Measurements from ENCODE around the gene FRMD8.

Gene FRMD8

DNA sequence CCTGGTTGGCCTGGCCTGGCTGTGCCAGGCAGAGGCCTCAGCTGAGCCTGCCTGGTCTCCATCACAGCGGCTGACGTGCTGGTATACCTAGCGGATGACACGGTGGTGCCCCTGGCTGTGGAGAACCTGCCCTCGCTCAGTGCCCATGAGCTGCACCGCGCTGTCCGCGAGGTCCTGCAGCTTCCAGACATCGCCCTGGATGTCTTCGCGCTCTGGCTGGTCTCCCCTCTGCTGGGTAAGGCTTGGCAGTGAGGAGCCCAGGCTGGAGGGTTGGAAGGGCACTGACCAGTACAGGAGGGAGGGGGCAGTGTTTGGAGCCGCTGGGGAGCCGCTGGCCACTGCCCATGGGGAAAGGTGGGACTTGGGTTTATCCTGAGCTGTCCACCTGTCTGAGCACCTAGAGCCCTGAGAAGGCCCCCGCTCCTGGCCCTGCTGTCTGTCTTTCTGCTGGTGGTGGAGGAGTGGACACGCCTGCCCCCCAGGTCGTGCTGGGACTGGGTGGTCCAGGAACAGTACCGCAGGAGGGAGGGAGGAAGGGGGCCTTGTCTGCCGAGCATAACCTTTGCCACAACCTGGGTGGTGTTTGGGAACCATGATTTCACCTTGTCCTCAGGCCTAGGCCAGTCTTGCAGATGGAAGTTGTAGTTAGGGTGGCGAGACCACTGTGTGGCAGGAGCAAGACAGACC, 3.0 kb downstream of the FRMD8 start:
- Histone ChIP-seq H3K27me3 (ENCODE audit: control insufficient read depth, insufficient read depth, low read length) (no peaks in the 10 kb centered on the region), H3K4me1 (ENCODE audit: control insufficient read depth, insufficient read depth, low read length) (peaks cover 27% of the 10 kb centered on the region), H3K4me3 (ENCODE audit: low read length) (no peak overlapping the region), H3K9me3 (ENCODE audit: control insufficient read depth, low read length) (no peaks in the 10 kb centered on the region), H3K9ac (ENCODE audit: low read length) (no peak overlapping the region), H3K36me3 (ENCODE audit: control insufficient read depth, insufficient read depth, low read length) (no peaks in the 10 kb centered on the region)

DNA sequence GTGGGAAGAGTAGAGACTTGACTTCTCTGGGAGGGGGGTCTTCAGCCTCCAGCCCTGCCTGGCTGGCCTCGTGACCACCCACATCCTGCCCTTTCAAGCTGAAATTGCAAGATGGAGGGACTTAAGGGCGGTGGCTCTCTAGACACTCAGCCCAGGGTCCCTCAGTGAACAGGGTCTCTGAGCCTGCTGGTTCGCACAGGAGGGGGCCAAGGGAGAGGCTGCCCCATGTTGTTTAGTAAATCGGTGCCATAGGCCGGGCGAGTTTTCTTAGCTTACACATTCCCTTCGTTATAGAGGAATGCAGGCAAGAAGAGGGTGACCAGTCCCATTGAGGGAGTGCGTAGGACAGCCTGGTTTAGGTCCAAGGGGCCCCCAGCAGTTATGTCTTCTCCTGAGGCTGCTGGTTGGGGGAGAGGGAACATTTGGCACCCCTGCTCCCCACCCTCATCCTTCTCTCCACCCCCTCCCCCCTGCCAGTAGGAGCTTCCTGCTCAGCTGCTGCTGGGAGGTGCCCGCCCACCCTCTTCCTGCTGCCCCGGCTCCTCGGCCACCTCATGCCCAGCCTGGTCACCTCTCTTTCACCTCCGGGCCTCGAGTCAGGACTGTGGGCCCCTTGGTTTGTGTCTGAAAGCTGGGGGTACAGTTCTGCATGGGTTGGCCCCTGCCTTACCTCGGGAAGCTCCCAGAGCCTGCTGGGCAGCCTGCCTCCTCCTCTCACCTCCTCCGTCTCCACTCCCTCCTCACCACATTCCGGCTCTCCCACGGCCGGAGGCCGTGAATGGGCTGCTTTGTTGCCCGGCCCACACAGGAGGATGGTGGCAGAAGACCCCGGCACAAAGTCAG, 3.9 kb downstream of the FRMD8 start:
- H3K36me3 ChIP-seq (ENCODE audit: control insufficient read depth, insufficient read depth, low read length), result no peaks in the 10 kb centered on the region
- H3K27me3 ChIP-seq (ENCODE audit: control insufficient read depth, insufficient read depth, low read length), result no peaks in the 10 kb centered on the region
- H3K4me1 ChIP-seq (ENCODE audit: control insufficient read depth, insufficient read depth, low read length), result peaks cover 27% of the 10 kb centered on the region
- H3K9ac ChIP-seq (ENCODE audit: low read length), result peak overlapping the region; percentile 22
- H3K4me3 ChIP-seq (ENCODE audit: low read length), result no peak overlapping the region
- H3K9me3 ChIP-seq (ENCODE audit: control insufficient read depth, low read length), result no peaks in the 10 kb centered on the region

DNA sequence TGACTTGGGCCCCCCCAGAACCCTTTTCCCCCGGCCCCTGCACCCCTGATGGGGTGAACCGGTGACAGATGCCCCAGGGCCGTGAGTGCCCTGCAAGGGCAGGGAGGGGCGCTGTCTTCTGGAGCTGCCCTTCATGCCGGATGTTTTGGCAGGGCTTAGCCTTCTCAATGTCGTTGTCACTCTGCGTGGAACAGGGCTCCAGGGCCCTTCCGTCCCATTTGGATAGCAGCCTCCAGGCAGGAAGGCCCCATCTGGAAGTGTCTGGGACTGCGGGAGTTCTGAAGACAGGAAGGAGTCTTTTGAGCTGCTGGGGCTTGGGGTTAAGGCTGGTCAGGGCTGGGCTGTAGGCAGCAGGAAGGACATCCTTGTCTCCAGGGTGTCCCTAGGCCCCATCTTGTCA, 4.6 kb downstream of the FRMD8 start:
- Histone ChIP-seq H3K27me3 (ENCODE audit: control insufficient read depth, insufficient read depth, low read length) (no peaks in the 10 kb centered on the region), H3K4me3 (ENCODE audit: low read length) (no peak overlapping the region), H3K9me3 (ENCODE audit: control insufficient read depth, low read length) (no peaks in the 10 kb centered on the region), H3K4me1 (ENCODE audit: control insufficient read depth, insufficient read depth, low read length) (peaks cover 25% of the 10 kb centered on the region), H3K36me3 (ENCODE audit: control insufficient read depth, insufficient read depth, low read length) (no peaks in the 10 kb centered on the region), H3K9ac (ENCODE audit: low read length) (peak overlapping the region; percentile 22)

DNA sequence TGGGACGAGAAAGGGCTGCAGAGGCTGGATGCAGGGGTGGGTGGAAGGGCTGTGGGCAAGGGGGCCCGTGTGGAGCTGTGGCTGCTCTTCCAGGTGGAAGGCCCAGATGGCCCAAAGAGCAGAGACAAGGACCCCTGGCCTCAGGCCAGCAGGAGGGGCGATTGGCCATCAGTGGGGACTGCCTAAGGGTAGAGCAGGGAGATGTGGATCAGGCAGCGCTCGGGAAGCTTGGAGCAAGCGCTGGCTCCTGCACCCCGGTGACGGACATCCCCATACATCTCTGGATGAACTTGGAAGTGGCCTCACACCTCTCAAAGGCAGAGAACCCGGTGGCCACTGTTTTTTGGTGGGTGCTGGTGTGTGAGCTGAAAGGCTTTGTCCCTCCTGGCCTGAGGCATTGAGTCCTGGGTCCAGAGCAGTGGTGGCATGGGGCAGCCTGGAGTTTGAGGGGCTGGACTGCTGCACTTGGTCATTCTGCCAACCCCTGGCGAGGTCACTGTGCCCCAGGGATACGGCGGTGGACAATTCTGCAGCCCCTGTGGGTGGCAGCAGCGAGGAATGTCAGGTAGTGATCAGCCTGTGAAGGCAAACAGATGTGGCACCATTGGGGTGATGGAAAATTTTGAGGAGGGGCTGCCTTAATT, 5.9 kb downstream of the FRMD8 start:
- Histone ChIP-seq H3K36me3 (ENCODE audit: control insufficient read depth, insufficient read depth, low read length) (no peaks in the 10 kb centered on the region), H3K27me3 (ENCODE audit: control insufficient read depth, insufficient read depth, low read length) (no peaks in the 10 kb centered on the region), H3K9ac (ENCODE audit: low read length) (no peak overlapping the region), H3K4me3 (ENCODE audit: low read length) (no peak overlapping the region), H3K4me1 (ENCODE audit: control insufficient read depth, insufficient read depth, low read length) (peaks cover 23% of the 10 kb centered on the region), H3K9me3 (ENCODE audit: control insufficient read depth, low read length) (no peaks in the 10 kb centered on the region)

DNA sequence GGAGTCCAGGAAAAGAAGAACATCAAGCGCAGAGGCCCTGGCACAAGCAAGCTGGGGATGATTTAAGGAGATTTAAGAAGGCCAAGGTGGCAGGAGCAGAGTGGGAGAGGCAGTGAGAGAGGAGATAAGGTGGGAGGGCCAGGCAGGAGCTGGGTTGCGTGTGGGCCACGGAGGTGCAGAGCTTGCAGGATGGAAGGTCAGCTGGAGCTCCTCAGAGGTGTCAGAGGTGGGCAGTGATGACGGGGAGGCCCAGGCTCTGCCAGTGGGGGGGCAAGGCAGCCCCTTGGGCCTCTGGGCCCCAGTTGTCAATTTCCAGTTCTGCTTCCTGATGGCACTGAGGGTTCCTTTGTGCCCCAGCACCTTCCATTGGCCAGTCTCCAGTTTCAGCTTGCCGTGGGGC, 6.5 kb downstream of the FRMD8 start:
- H3K9me3 ChIP-seq (ENCODE audit: control insufficient read depth, low read length), result no peaks in the 10 kb centered on the region
- H3K4me1 ChIP-seq (ENCODE audit: control insufficient read depth, insufficient read depth, low read length), result peaks cover 23% of the 10 kb centered on the region
- no peak overlapping the region for H3K4me3 ChIP-seq (ENCODE audit: low read length)
- no peak overlapping the region for H3K9ac ChIP-seq (ENCODE audit: low read length)
- H3K27me3 ChIP-seq (ENCODE audit: control insufficient read depth, insufficient read depth, low read length), result no peaks in the 10 kb centered on the region
- H3K36me3 ChIP-seq (ENCODE audit: control insufficient read depth, insufficient read depth, low read length), result no peaks in the 10 kb centered on the region

DNA sequence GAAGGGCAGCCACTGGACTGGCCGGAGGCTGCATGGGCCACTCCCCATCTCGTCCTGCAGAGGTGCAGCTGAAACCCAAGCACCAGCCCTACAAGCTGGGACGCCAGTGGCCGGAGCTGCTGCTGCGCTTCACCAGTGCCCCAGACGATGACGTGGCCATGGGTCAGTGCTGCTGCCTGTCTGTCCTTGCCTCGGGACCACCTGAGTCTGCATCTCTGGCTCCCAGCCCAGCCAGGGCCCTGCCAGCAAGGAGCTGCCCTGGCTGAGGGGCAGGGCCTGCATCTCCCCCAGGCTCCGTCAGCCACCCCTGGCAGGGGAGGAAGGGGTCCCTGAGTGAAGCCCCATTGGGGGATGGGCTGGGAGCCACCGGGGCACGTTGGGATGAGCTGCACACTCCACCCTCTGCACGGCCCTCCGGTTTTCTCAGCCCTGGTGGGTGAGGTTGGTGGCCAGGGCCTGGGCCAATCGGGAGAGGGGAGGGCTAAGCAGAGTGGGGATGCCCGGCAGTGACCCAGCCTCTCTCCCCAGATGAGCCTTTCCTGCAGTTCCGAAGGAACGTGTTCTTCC, 7.2 kb downstream of the FRMD8 start:
- peaks cover 17% of the 10 kb centered on the region for H3K4me1 ChIP-seq (ENCODE audit: control insufficient read depth, insufficient read depth, low read length)
- no peak overlapping the region for H3K4me3 ChIP-seq (ENCODE audit: low read length)
- no peaks in the 10 kb centered on the region for H3K36me3 ChIP-seq (ENCODE audit: control insufficient read depth, insufficient read depth, low read length)
- no peaks in the 10 kb centered on the region for H3K27me3 ChIP-seq (ENCODE audit: control insufficient read depth, insufficient read depth, low read length)
- H3K9me3 ChIP-seq (ENCODE audit: control insufficient read depth, low read length), result no peaks in the 10 kb centered on the region
- no peak overlapping the region for H3K9ac ChIP-seq (ENCODE audit: low read length)

DNA sequence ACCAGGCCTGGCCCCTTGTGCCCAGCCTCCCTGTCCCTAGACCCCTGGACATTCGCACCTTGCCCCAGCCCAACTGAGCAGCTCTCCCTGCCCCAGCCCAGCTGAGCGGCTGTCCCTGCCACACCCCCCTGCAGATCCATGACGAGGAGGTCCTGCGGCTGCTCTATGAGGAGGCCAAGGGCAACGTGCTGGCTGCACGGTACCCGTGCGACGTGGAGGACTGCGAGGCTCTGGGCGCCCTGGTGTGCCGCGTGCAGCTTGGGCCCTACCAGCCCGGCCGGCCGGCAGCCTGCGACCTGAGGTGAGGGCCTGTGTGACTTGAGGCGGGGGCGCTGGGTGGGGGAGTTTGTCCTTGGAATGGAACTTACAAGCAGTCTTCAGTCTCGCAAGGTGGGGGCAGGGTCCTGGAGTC, 7.7 kb downstream of the FRMD8 start:
- Histone ChIP-seq H3K4me1 (ENCODE audit: control insufficient read depth, insufficient read depth, low read length) (peaks cover 12% of the 10 kb centered on the region), H3K36me3 (ENCODE audit: control insufficient read depth, insufficient read depth, low read length) (no peaks in the 10 kb centered on the region), H3K4me3 (ENCODE audit: low read length) (no peak overlapping the region), H3K9ac (ENCODE audit: low read length) (no peak overlapping the region), H3K27me3 (ENCODE audit: control insufficient read depth, insufficient read depth, low read length) (no peaks in the 10 kb centered on the region), H3K9me3 (ENCODE audit: control insufficient read depth, low read length) (no peaks in the 10 kb centered on the region)

DNA sequence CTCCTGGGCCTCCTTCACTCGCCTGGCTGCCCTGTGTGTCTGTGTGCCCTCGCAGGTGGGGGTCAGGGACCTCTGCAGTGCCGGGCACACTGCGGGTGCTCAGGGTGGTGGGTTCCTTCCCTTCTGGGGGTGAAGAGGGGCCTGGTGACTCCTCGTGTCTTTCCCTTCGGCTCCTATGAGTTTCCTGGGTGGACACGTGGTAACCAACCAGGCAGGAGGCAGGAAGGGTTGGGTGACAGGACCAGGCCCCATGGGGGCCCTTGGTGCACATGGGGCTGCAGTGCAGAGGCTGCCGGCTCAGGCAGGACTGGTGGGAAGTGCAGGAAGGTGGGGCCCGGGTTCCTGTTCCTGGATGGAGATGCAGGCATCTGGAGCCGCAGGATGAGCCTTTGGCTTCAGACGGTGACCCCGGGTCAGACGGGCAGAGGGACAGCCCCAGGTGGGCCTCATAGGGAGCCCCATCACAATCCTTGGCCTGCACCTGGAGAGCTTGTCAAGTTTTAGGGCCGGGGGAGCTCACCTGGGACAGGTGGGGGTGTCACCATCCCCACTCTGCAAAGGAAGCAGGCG, 9.6 kb downstream of the FRMD8 start:
- peaks cover 2% of the 10 kb centered on the region for H3K4me1 ChIP-seq (ENCODE audit: control insufficient read depth, insufficient read depth, low read length)
- no peaks in the 10 kb centered on the region for H3K27me3 ChIP-seq (ENCODE audit: control insufficient read depth, insufficient read depth, low read length)
- H3K36me3 ChIP-seq (ENCODE audit: control insufficient read depth, insufficient read depth, low read length), result peaks cover 5% of the 10 kb centered on the region
- H3K9me3 ChIP-seq (ENCODE audit: control insufficient read depth, low read length), result no peaks in the 10 kb centered on the region
- no peak overlapping the region for H3K4me3 ChIP-seq (ENCODE audit: low read length)
- H3K9ac ChIP-seq (ENCODE audit: low read length), result no peak overlapping the region

DNA sequence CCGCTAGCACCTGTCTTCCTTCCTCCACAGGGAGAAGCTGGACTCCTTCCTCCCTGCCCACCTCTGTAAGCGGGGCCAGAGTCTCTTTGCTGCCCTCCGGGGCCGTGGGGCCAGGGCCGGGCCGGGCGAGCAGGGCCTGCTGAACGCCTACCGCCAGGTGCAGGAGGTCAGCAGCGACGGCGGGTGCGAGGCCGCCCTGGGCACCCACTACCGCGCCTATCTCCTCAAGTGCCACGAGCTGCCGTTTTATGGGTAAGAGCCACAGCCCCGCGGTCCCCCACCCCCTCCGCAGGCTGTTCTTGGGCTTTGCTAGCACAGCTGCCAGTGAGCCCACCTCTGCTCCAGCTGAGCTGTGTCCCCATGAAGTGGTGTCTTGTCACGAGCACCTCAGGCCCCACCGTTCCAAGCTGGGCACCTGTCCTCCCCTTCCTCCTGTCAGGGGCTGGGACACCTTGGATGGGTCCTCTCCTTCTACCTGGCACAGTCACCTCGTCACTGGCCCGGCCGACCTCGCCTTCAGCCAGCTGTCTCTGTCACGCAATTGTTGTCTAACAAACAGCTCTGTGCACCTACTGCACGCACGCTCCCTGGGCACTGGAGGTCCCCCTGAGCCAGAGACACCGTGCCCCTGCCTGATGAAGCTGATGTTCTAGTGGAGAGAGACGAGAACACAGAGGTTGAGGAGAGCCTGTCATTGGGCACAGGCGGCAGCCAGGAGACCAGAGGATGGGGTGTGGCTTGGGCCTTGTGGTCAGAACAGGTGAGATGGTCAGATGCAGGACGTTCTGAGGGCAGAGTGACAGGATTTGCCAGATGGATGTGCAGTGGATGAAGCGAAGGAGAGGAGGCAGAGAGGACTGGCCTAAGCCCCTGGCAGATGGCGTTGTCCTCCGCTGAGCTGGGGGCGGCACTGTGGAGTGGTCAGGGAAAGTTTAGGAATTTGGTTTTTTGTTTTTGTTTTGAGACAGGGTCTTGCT, 10.6 kb downstream of the FRMD8 start:
- Histone ChIP-seq H3K9ac (ENCODE audit: low read length) (no peak overlapping the region), H3K9me3 (ENCODE audit: control insufficient read depth, low read length) (no peaks in the 10 kb centered on the region), H3K4me1 (ENCODE audit: control insufficient read depth, insufficient read depth, low read length) (peaks cover 4% of the 10 kb centered on the region), H3K36me3 (ENCODE audit: control insufficient read depth, insufficient read depth, low read length) (peaks cover 5% of the 10 kb centered on the region), H3K27me3 (ENCODE audit: control insufficient read depth, insufficient read depth, low read length) (no peaks in the 10 kb centered on the region), H3K4me3 (ENCODE audit: low read length) (no peak overlapping the region)

DNA sequence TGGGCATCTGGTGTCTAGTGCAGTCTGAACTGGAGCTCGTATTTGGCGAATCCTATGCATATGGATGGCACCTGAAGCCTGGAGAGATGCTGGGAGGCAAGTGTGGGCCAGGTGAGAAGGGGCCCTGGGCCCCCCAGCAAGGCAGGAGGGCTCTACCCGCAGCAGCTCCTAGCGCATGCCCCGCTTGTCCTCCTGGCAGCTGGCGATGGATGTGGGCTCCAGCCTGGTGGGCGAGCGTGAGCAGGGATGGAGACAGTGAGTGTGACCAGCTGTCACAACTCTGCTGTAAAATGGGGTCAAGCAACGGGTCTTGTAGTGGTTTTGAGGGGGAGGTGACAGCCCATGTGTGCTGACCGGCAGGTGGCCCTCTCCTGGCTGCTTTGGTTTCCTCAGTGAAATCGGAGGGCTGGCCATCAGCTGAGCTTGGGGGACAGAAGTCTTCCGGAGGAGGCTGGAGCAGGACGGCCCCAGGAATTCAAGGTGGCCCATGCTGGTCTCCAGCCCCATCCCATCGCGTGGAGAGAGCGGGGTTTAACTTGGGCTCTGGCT, 12.0 kb downstream of the FRMD8 start:
- Histone ChIP-seq H3K4me1 (ENCODE audit: control insufficient read depth, insufficient read depth, low read length) (peaks cover 4% of the 10 kb centered on the region), H3K9me3 (ENCODE audit: control insufficient read depth, low read length) (no peaks in the 10 kb centered on the region), H3K27me3 (ENCODE audit: control insufficient read depth, insufficient read depth, low read length) (no peaks in the 10 kb centered on the region), H3K9ac (ENCODE audit: low read length) (no peak overlapping the region), H3K36me3 (ENCODE audit: control insufficient read depth, insufficient read depth, low read length) (peaks cover 5% of the 10 kb centered on the region), H3K4me3 (ENCODE audit: low read length) (no peak overlapping the region)

DNA sequence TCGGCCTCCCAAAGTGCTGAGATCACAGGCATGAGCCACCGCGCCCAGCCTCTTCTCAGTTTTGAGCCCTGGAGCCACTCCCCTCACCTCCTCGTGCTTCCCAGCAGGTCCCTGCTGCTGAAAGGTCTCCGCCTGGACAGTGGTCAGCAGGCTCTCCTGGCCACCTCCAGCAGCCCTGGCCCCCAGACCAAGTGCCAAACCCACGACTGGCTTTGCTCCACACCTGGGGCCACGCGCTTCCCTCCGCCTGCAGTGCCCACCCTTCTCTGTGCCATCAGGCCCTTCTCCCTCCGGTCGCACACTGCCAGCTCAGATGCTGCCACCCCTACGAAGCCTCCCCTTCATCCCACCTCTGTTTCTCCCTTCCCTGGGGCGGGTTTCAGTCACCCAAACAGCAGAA, 12.8 kb downstream of the FRMD8 start:
- no peak overlapping the region for H3K9ac ChIP-seq (ENCODE audit: low read length)
- H3K36me3 ChIP-seq (ENCODE audit: control insufficient read depth, insufficient read depth, low read length), result peaks cover 5% of the 10 kb centered on the region
- no peaks in the 10 kb centered on the region for H3K9me3 ChIP-seq (ENCODE audit: control insufficient read depth, low read length)
- H3K27me3 ChIP-seq (ENCODE audit: control insufficient read depth, insufficient read depth, low read length), result no peaks in the 10 kb centered on the region
- no peak overlapping the region for H3K4me3 ChIP-seq (ENCODE audit: low read length)
- H3K4me1 ChIP-seq (ENCODE audit: control insufficient read depth, insufficient read depth, low read length), result peaks cover 10% of the 10 kb centered on the region
